ENCODE data around the gene PIP4K2A. TPM values are rescaled to one million over a fixed set of nuclear protein-coding genes. Genes with fewer than 3 reads are reported as not detected.

The PIP4K2A gene
- total RNA-seq, 4 donors from 2014 or later = 6.8 to 34.7 (median 15.4) TPM

DNA sequence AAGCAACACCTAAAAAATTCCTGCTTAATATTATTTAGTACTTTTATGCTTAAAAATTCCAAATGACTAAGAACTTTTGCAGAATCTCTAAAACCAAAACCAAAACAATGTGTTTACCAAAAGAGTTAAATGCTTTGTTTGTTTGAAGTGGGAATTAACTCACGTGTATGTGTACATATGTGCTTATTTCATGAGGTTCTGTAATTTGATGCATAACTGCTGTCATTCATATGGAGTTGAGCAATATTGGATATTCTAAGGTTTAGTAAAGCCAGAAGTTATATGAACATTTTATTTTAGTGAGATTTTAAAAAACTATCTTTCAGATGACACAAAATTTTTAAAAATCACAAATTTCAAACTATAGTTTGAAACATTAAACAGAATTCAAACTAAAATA is 157.1 kb downstream of the PIP4K2A start:
- Histone ChIP-seq H3K27ac (no peak overlapping the region), H3K4me1 (no peaks in the 10 kb centered on the region), H3K27me3 (no peaks in the 10 kb centered on the region), H3K36me3 (no peaks in the 10 kb centered on the region), H3K9me3 (no peaks in the 10 kb centered on the region), H3K4me3 (no peak overlapping the region)
- TF ChIP-seq, protein P1, sequence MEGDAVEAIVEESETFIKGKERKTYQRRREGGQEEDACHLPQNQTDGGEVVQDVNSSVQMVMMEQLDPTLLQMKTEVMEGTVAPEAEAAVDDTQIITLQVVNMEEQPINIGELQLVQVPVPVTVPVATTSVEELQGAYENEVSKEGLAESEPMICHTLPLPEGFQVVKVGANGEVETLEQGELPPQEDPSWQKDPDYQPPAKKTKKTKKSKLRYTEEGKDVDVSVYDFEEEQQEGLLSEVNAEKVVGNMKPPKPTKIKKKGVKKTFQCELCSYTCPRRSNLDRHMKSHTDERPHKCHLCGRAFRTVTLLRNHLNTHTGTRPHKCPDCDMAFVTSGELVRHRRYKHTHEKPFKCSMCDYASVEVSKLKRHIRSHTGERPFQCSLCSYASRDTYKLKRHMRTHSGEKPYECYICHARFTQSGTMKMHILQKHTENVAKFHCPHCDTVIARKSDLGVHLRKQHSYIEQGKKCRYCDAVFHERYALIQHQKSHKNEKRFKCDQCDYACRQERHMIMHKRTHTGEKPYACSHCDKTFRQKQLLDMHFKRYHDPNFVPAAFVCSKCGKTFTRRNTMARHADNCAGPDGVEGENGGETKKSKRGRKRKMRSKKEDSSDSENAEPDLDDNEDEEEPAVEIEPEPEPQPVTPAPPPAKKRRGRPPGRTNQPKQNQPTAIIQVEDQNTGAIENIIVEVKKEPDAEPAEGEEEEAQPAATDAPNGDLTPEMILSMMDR (IDR thresholded peaks at IDR 0.05) = no peak
- TF ChIP-seq POLR2A (IDR thresholded peaks at IDR 0.05) = no peak
- DNase-seq = no peak

DNA sequence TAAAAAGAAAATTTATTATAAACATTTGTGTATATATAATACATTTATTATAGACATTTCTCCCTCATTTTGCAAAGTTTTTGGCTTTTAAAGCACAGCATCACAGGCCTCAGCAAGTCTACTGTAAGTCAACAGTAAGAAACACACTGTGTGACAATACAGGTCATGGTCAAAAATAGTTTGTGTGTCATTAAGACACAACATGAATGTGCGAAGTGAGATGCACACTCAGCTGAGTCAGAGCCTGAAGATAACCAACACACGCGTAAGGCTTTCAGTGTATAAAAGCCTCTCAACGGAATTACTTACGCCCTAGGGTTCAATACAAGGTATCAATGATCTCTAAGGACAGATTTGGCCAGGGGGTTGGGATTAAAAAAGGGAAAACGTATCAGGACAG is 157.6 kb downstream of the PIP4K2A start:
- no peaks in the 10 kb centered on the region for H3K27me3 ChIP-seq
- H3K4me1 ChIP-seq = no peaks in the 10 kb centered on the region
- H3K27ac ChIP-seq = no peak overlapping the region
- H3K4me3 ChIP-seq = no peak overlapping the region
- TF ChIP-seq, protein P1 (IDR thresholded peaks at IDR 0.05) = no peak
- TF ChIP-seq POLR2A (IDR thresholded peaks at IDR 0.05) = no peak
- H3K9me3 ChIP-seq = no peaks in the 10 kb centered on the region
- H3K36me3 ChIP-seq = no peaks in the 10 kb centered on the region
- no peak for DNase-seq

DNA sequence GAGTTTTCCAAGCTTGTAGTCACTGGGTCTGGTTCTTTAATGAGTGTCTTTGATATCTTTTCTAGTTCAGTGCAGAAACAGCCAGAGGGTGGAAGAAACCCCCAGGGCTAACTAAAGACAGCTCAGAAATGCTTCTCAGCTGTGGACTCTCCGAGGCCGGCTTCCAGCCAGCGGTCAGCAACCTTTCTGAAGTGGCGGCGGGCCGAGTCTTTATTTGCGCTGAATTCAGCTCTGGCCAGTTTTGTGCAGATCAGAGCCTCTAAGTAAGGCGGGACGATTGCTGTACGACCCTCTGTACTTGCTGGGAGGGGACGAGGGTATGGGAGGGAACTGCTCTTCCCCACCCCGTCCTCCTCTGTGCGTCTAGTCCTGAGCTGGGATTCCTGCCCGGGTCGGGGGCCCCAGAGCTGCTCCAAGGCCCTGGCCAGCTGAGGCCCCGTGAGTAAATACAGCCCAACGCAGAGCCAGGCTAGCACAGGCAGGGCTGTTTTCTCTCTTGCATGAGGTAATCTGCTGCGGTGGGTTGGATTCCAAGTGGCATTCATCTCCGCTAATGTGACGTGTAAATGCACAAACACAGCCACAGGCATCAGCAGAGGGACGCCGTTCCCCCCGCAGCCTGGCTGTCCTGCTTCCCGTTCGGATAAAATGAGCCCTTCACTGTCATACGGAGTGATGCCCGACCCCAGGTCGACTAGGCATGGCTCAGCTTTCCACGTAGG is 159.8 kb downstream of the PIP4K2A start:
- Histone ChIP-seq H3K4me3 (peak overlapping the region in 2 of 4 donors; percentile 5 to 13), H3K27ac (peak overlapping the region in 3 of 4 donors; percentile 11 to 50 (median 41)), H3K9me3 (no peaks in the 10 kb centered on the region), H3K4me1 (no peaks in the 10 kb centered on the region), H3K27me3 (no peaks in the 10 kb centered on the region), H3K36me3 (peaks cover 0 to 4% (median 0%) of the 10 kb centered on the region in 3 donors)
- TF ChIP-seq, protein P1 (IDR thresholded peaks at IDR 0.05) = no peak
- TF ChIP-seq POLR2A (IDR thresholded peaks at IDR 0.05) = no peak
- DNase-seq = peak in 1 of 3 donors; percentile 52

DNA sequence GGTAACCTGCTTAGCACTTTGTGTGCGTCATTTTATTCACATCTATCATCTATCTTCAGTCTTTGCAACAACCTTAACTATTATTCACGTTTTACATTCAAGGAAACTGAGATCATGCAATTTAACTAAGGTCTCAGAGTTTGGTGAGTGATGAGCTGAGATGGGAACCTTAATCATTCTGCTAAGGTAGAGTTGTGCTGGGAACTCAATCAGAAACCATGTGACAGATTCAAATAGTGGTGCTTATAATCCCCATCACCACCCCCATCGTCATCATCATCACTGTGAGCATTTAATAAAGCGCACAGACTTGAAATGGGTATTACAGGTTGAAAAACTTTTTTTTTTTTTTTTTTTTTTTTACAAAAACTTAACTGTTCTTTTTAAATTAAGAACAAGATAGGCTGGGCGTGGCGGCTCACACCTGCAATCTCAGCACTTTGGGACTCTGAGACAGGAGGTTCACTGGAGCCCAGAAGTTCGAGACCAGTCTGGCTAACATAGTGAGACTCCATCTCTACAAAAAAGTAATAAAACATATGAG is 160.9 kb downstream of the PIP4K2A start:
- Histone ChIP-seq H3K9me3 (no peaks in the 10 kb centered on the region), H3K4me1 (no peaks in the 10 kb centered on the region), H3K27me3 (no peaks in the 10 kb centered on the region), H3K27ac (no peak overlapping the region), H3K4me3 (no peak overlapping the region), H3K36me3 (peaks cover 0 to 4% (median 0%) of the 10 kb centered on the region in 3 donors)
- no peak for TF ChIP-seq POLR2A (IDR thresholded peaks at IDR 0.05)
- TF ChIP-seq, protein P1 (IDR thresholded peaks at IDR 0.05) = no peak
- DNase-seq = no peak

DNA sequence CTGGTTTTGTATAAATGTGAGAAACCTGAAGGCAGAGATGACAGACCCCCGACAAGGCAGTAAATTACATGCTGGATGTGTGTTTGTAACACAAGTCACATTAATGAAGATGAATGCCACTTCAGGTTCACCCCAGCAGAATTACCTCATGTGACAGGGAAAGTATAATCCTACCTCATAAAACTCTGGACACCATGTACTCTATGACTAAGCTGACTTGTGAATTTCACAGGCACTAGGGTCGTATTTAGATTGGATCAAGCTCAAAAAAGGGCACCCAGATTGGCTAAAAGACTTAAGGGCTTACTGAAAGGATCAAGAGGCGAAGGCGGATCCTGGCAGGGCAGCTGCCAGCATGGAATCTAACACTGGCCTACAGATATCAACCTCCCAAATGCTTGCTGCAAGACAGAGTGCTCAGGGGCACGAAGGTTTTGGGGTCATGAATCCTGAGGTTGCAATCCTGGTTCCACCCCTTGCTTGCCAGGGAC is 161.4 kb downstream of the PIP4K2A start:
- no peak overlapping the region for H3K27ac ChIP-seq
- TF ChIP-seq POLR2A (IDR thresholded peaks at IDR 0.05) = no peak
- TF ChIP-seq, protein P1 (IDR thresholded peaks at IDR 0.05) = no peak

More for the DNA sequence above, 161.4 kb downstream of the PIP4K2A start:
- no peak for DNase-seq
- Histone ChIP-seq H3K27me3 (no peaks in the 10 kb centered on the region), H3K9me3 (no peaks in the 10 kb centered on the region), H3K4me3 (no peak overlapping the region), H3K4me1 (no peaks in the 10 kb centered on the region), H3K36me3 (peaks cover 0 to 4% (median 0%) of the 10 kb centered on the region in 3 donors)
